ELF-1 (cell line): ENCODE data around the gene ALPK3.
A peak's percentile ranks its signal among the peaks of the same experiment; 100 is the strongest.

Source experiments
- DNase-seq: peaks from one replicate; pipeline ENCODE4 v3.0.0-alpha.2; 2016; ENCODE audit warnings: low read depth, low spot score

The ALPK3 gene

GRCh38 chr15:84816694-84817465 lies at the start of gene ALPK3:
Gene ALPK3 (plus strand): TSS chr15:84817356. CDS start chr15:84817453, 97 bp downstream.
- peak; percentile 80 for DNase-seq

- no peak for DNase-seq
Measured at GRCh38 chr15:84772031-84772430, 45.1 kb upstream of the ALPK3 start.

- DNase-seq: no peak
Measured at GRCh38 chr15:84772467-84772866, 44.7 kb upstream of the ALPK3 start.

- DNase-seq: no peak
Measured at GRCh38 chr15:84773716-84774115, 43.4 kb upstream of the ALPK3 start.

GRCh38 chr15:84775867-84776449 lies 41.2 kb upstream of the ALPK3 start:
- DNase-seq: peak; percentile 34

- DNase-seq: peak; percentile 61
Measured at GRCh38 chr15:84778194-84778593, 39.0 kb upstream of the ALPK3 start.

GRCh38 chr15:84780492-84780891 lies 36.7 kb upstream of the ALPK3 start:
- DNase-seq: no peak

GRCh38 chr15:84781495-84781894 lies 35.7 kb upstream of the ALPK3 start:
- no peak for DNase-seq

- no peak for DNase-seq
Measured at GRCh38 chr15:84782346-84782745, 34.8 kb upstream of the ALPK3 start.

- DNase-seq: peak; percentile 17
Measured at GRCh38 chr15:84783493-84784251, 33.5 kb upstream of the ALPK3 start.

GRCh38 chr15:84784262-84784661 lies 32.9 kb upstream of the ALPK3 start:
- DNase-seq: no peak

GRCh38 chr15:84785053-84785452 lies 32.1 kb upstream of the ALPK3 start:
- DNase-seq: no peak

- DNase-seq: no peak
Measured at GRCh38 chr15:84788500-84788899, 28.7 kb upstream of the ALPK3 start.

- no peak for DNase-seq
Measured at GRCh38 chr15:84789762-84790161, 27.4 kb upstream of the ALPK3 start.

- DNase-seq: no peak
Measured at GRCh38 chr15:84790676-84791075, 26.5 kb upstream of the ALPK3 start.

GRCh38 chr15:84791763-84792162 lies 25.4 kb upstream of the ALPK3 start:
- no peak for DNase-seq

- no peak for DNase-seq
Measured at GRCh38 chr15:84793431-84794161, 23.6 kb upstream of the ALPK3 start.

- DNase-seq: no peak
Measured at GRCh38 chr15:84794162-84794547, 23.0 kb upstream of the ALPK3 start.

GRCh38 chr15:84795186-84795585 lies 22.0 kb upstream of the ALPK3 start:
- DNase-seq: no peak

- DNase-seq: no peak
Measured at GRCh38 chr15:84797212-84797611, 19.9 kb upstream of the ALPK3 start.

- DNase-seq: no peak
Measured at GRCh38 chr15:84797801-84798200, 19.4 kb upstream of the ALPK3 start.

- DNase-seq: no peak
Measured at GRCh38 chr15:84798436-84798946, 18.7 kb upstream of the ALPK3 start.
